ENCODE data around the gene IQGAP3. TPM values are rescaled to one million over a fixed set of nuclear protein-coding genes. Genes with fewer than 3 reads are reported as not detected.

Gene IQGAP3
- total RNA-seq, 4 donors from 2014 or later, result 1.7 to 9.4 (median 2.9) TPM

- no peak for DNase-seq
- H3K27me3 ChIP-seq, result no peaks in the 10 kb centered on the region
- WGBS, 2 donors (ENCODE audit: low coverage in 1 of 2), result 90 to 95% methylated on average over 2 to 4 of the region's 4 CpGs
- in situ Hi-C loops (cut with MboI; ENCODE audit: low pct_ligation_motif_present in 1 of 4, low pct_unique_long_range_greater_than_20kb in 1 of 4, low sequenced_read_pairs in 3 of 4), result no loop called here
- no peak overlapping the region for H3K4me3 ChIP-seq
- no peaks in the 10 kb centered on the region for H3K36me3 ChIP-seq
- H3K4me1 ChIP-seq, result no peaks in the 10 kb centered on the region
- intact Hi-C loops (cut with DNase I; ENCODE audit: low total_unique reads), result no loop called here
- no peaks in the 10 kb centered on the region for H3K9me3 ChIP-seq
- TF ChIP-seq POLR2AphosphoS5 (IDR thresholded peaks at IDR 0.05), result no peak
- no peak for TF ChIP-seq EP300 (IDR thresholded peaks at IDR 0.05; ENCODE audit: low read depth)
- no peak for TF ChIP-seq CTCF (IDR thresholded peaks at IDR 0.05)
- TF ChIP-seq POLR2A (IDR thresholded peaks at IDR 0.05), result no peak
- no peak overlapping the region for H3K27ac ChIP-seq
Measured at GRCh38 chr1:156539818-156540355, 32.5 kb downstream of the IQGAP3 start.

GRCh38 chr1:156538711-156539440 is 33.5 kb downstream of the IQGAP3 start:
- no peaks in the 10 kb centered on the region for H3K36me3 ChIP-seq
- H3K27ac ChIP-seq, result no peak overlapping the region
- no peaks in the 10 kb centered on the region for H3K4me1 ChIP-seq
- WGBS, 2 donors (ENCODE audit: low coverage in 1 of 2), result 91 to 100% methylated on average over 2 to 10 of the region's 10 CpGs
- no peaks in the 10 kb centered on the region for H3K9me3 ChIP-seq
- H3K4me3 ChIP-seq, result no peak overlapping the region
- TF ChIP-seq EP300 (IDR thresholded peaks at IDR 0.05; ENCODE audit: low read depth) (no peak), CTCF (IDR thresholded peaks at IDR 0.05) (no peak), POLR2A (IDR thresholded peaks at IDR 0.05) (no peak), POLR2AphosphoS5 (IDR thresholded peaks at IDR 0.05) (no peak)
- H3K27me3 ChIP-seq, result no peaks in the 10 kb centered on the region
- DNase-seq, result no peak
- intact Hi-C loops (cut with DNase I; ENCODE audit: low total_unique reads), result no loop called here
- in situ Hi-C loops (cut with MboI; ENCODE audit: low pct_ligation_motif_present in 1 of 4, low pct_unique_long_range_greater_than_20kb in 1 of 4, low sequenced_read_pairs in 3 of 4), result no loop called here

GRCh38 chr1:156537027-156537426 is 35.3 kb downstream of the IQGAP3 start:
- WGBS, 2 donors (ENCODE audit: low coverage in 1 of 2), result 90 to 95% methylated on average over 4 to 9 of the region's 9 CpGs
- in situ Hi-C loops (cut with MboI; ENCODE audit: low pct_ligation_motif_present in 1 of 4, low pct_unique_long_range_greater_than_20kb in 1 of 4, low sequenced_read_pairs in 3 of 4), result no loop called here
- intact Hi-C loops (cut with DNase I; ENCODE audit: low total_unique reads), result no loop called here

More at GRCh38 chr1:156537027-156537426, 35.3 kb downstream of the IQGAP3 start:
- TF ChIP-seq POLR2A (IDR thresholded peaks at IDR 0.05) (no peak), CTCF (IDR thresholded peaks at IDR 0.05) (no peak), POLR2AphosphoS5 (IDR thresholded peaks at IDR 0.05) (no peak), EP300 (IDR thresholded peaks at IDR 0.05; ENCODE audit: low read depth) (no peak)
- Histone ChIP-seq H3K27me3 (no peaks in the 10 kb centered on the region), H3K4me3 (no peak overlapping the region), H3K9me3 (no peaks in the 10 kb centered on the region), H3K27ac (no peak overlapping the region), H3K36me3 (no peaks in the 10 kb centered on the region), H3K4me1 (no peaks in the 10 kb centered on the region)
- DNase-seq, result no peak

Measured in transverse colon (tissue), 4 donors.